Fibroblast of lung (primary cell): ENCODE data around the gene SLC23A2. TPM values are rescaled to one million over a fixed set of nuclear protein-coding genes. Genes with fewer than 3 reads are reported as not detected.

ENCODE experiments used
- DNase-seq, 2 donors: peaks; one replicate each; pipeline versions ENCODE4 v3.0.0 to v3.0.0-alpha.2; 2010; ENCODE audit warnings: low read depth in 2 of 2
- H2AFZ ChIP-seq: 2 replicates; pipeline ENCODE4 v1.5.1; 2012; ENCODE audit warnings: low read length, control low read depth, inconsistent platforms
- H3K27ac ChIP-seq: 2 replicates; pipeline ENCODE4 v1.5.1; 2011; ENCODE audit warnings: low read length, control low read depth; ENCODE audit not compliant: insufficient read depth
- H3K27me3 ChIP-seq: 2 replicates; pipeline ENCODE4 v1.5.1; 2011; ENCODE audit warnings: mild to moderate bottlenecking, low read length; ENCODE audit not compliant: control insufficient read depth, insufficient read depth
- H3K36me3 ChIP-seq: 2 replicates; pipeline ENCODE4 v1.5.1; 2011; ENCODE audit warnings: low read length; ENCODE audit not compliant: control insufficient read depth, insufficient read depth
- H3K4me1 ChIP-seq: 2 replicates; pipeline ENCODE4 v1.5.1; 2011; ENCODE audit warnings: low read length; ENCODE audit not compliant: control insufficient read depth, insufficient read depth; ENCODE audit errors: extremely low read depth
- H3K4me2 ChIP-seq: 2 replicates; pipeline ENCODE4 v1.5.1; 2011; ENCODE audit warnings: low read length, control low read depth; ENCODE audit not compliant: insufficient read depth; ENCODE audit errors: extremely low read depth
- H3K4me3 ChIP-seq, 4 experiments: fragments of 200-600 bp in 1 of 4; sonication (generic) in 1 of 4; replicated peaks in 1 of 4; 2 replicates each; pipeline ENCODE4 v1.5.1; 2011 to 2016; ENCODE audit warnings: low read length in 4 of 4, low read depth in 3 of 4, mild to moderate bottlenecking in 3 of 4, control low read depth in 2 of 4, inconsistent platforms in 1 of 4, mixed read lengths in 1 of 4; ENCODE audit not compliant: insufficient read depth in 1 of 4; ENCODE audit errors: control extremely low read depth in 1 of 4
- H3K79me2 ChIP-seq: 2 replicates; pipeline ENCODE4 v1.5.1; 2012; ENCODE audit warnings: mild to moderate bottlenecking, low read length, inconsistent platforms; ENCODE audit not compliant: control insufficient read depth, insufficient read depth
- H3K9ac ChIP-seq: 2 replicates; pipeline ENCODE4 v1.5.1; 2011; ENCODE audit warnings: mild to moderate bottlenecking, low read length, control low read depth; ENCODE audit not compliant: insufficient read depth
- H3K9me3 ChIP-seq: 2 replicates; pipeline ENCODE4 v1.5.1; 2012; ENCODE audit warnings: low read depth, low read length; ENCODE audit not compliant: control insufficient read depth, insufficient read depth
- H4K20me1 ChIP-seq: 2 replicates; pipeline ENCODE4 v1.5.1; 2011; ENCODE audit warnings: low read length; ENCODE audit not compliant: control insufficient read depth, insufficient read depth; ENCODE audit errors: extremely low read depth
- CTCF ChIP-seq, 2 donors: IDR thresholded peaks in 1 of 2; conservative IDR thresholded peaks in 1 of 2; 1 replicate in 1 of 2; 2 replicates in 1 of 2; pipeline ENCODE4 v1.5.1; 2011 to 2012; ENCODE audit warnings: low read length in 2 of 2, control low read depth in 1 of 2, inconsistent platforms in 1 of 2, low read depth in 1 of 2, mild to moderate bottlenecking in 1 of 2
- EZH2 ChIP-seq: IDR thresholded peaks from 2 replicates; pipeline ENCODE4 v1.5.1; 2012; ENCODE audit warnings: low read length, control low read depth, mild to moderate bottlenecking; ENCODE audit errors: missing control alignments
- polyA plus RNA-seq, 2 donors: library from polyadenylated mRNA; depleted of rRNA in 1 of 2; stranded (reverse) in 1 of 2; unstranded in 1 of 2; fragments of >200 nt; gene quantifications; 2 replicates each; pipeline ENCODE4 v1.2.1, GENCODE V29; 2011 to 2012; ENCODE audit warnings: missing spikeins in 1 of 2
- total RNA-seq: library from RNA; depleted of rRNA; stranded (reverse); fragments of >200 nt; gene quantifications from 2 replicates; pipeline ENCODE4 v1.2.1, GENCODE V29; 2014

SLC23A2 gene
- total and polyA plus RNA-seq, 2 donors (not counting 1 experiment from before 2014, with no cell fraction given), result 12.1 to 17.5 TPM

GRCh38 chr20:4828830-4829513 is 172.3 kb downstream of the SLC23A2 start:
- H3K27me3 ChIP-seq, result peaks cover 5% of the 10 kb centered on the region
- no peaks in the 10 kb centered on the region for H3K79me2 ChIP-seq
- no peaks in the 10 kb centered on the region for H4K20me1 ChIP-seq
- no peaks in the 10 kb centered on the region for H3K36me3 ChIP-seq
- H3K4me1 ChIP-seq, result peaks cover 3% of the 10 kb centered on the region
- H3K9ac ChIP-seq, result no peak overlapping the region
- H3K4me3 ChIP-seq, result no peak overlapping the region
- no peak overlapping the region for H2AFZ ChIP-seq
- no peaks in the 10 kb centered on the region for H3K9me3 ChIP-seq
- no peak for DNase-seq
- TF ChIP-seq EZH2 (no peak), CTCF (conservative IDR thresholded peaks at IDR 0.05 in 1 of 2, IDR thresholded peaks at IDR 0.05 in 1 of 2; ENCODE audit: low read depth in 1 of 2, low read length in 2 of 2) (no peak)
- H3K27ac ChIP-seq, result no peak overlapping the region
- H3K4me2 ChIP-seq, result no peak overlapping the region

- Histone ChIP-seq H3K36me3 (no peaks in the 10 kb centered on the region), H3K27ac (no peak overlapping the region), H3K9ac (no peak overlapping the region), H3K79me2 (no peaks in the 10 kb centered on the region), H3K4me1 (peaks cover 10% of the 10 kb centered on the region), H3K9me3 (no peaks in the 10 kb centered on the region), H4K20me1 (no peaks in the 10 kb centered on the region), H3K4me2 (no peak overlapping the region), H3K4me3 (peak overlapping the region in 1 of 4 experiments; percentile 66), H2AFZ (no peak overlapping the region), H3K27me3 (peaks cover 6% of the 10 kb centered on the region)
- DNase-seq, result no peak
- TF ChIP-seq CTCF (conservative IDR thresholded peaks at IDR 0.05 in 1 of 2, IDR thresholded peaks at IDR 0.05 in 1 of 2; ENCODE audit: low read depth in 1 of 2, low read length in 2 of 2) (no peak), EZH2 (no peak)
Observed at GRCh38 chr20:4821590-4821989, 179.7 kb downstream of the SLC23A2 start.

- Histone ChIP-seq H3K4me3 (peak overlapping the region in 1 of 4 experiments; percentile 4), H3K27ac (peak overlapping the region; percentile 47), H3K4me2 (peak overlapping the region; percentile 54), H3K36me3 (no peaks in the 10 kb centered on the region), H3K79me2 (no peaks in the 10 kb centered on the region), H3K9me3 (no peaks in the 10 kb centered on the region), H3K4me1 (peaks cover 10% of the 10 kb centered on the region), H3K9ac (no peak overlapping the region), H3K27me3 (peaks cover 6% of the 10 kb centered on the region), H2AFZ (peak overlapping the region; percentile 34), H4K20me1 (no peaks in the 10 kb centered on the region)
- no peak for TF ChIP-seq EZH2
- no peak for TF ChIP-seq CTCF (conservative IDR thresholded peaks at IDR 0.05 in 1 of 2, IDR thresholded peaks at IDR 0.05 in 1 of 2; ENCODE audit: low read depth in 1 of 2, low read length in 2 of 2)
- DNase-seq, result peak; percentile 48 to 77
Observed at GRCh38 chr20:4820806-4821518, 180.3 kb downstream of the SLC23A2 start.
